NCI-H82 treated with DMSO at 0.1 percent for 48 hours (cell line): ENCODE results near the gene PLA2G4E.

Source experiments
- DNase-seq: peaks from one replicate; lab custom pipeline; 2025; ENCODE audit not compliant: unreplicated experiment; lab: John Stamatoyannopoulos, UW

Gene PLA2G4E

GRCh38 chr15:42020713-42021273 lies at the start of gene PLA2G4E:
Gene PLA2G4E (minus strand): TSS chr15:42021042. CDS start chr15:42021030, 12 bp downstream.
- no peak for DNase-seq

GRCh38 chr15:42070279-42070975 lies 49.6 kb upstream of the PLA2G4E start:
- no peak for DNase-seq

GRCh38 chr15:42069496-42070278 lies 48.8 kb upstream of the PLA2G4E start:
- no peak for DNase-seq

- no peak for DNase-seq
Observed at GRCh38 chr15:42069025-42069424, 48.2 kb upstream of the PLA2G4E start.

- no peak for DNase-seq
Observed at GRCh38 chr15:42068601-42069000, 47.8 kb upstream of the PLA2G4E start.

GRCh38 chr15:42066764-42067415 lies 46.0 kb upstream of the PLA2G4E start:
- DNase-seq = no peak

- DNase-seq = no peak
Observed at GRCh38 chr15:42065468-42065867, 44.6 kb upstream of the PLA2G4E start.

- no peak for DNase-seq
Observed at GRCh38 chr15:42065033-42065432, 44.2 kb upstream of the PLA2G4E start.

- DNase-seq = no peak
Observed at GRCh38 chr15:42064271-42064670, 43.4 kb upstream of the PLA2G4E start.

GRCh38 chr15:42063122-42063848 lies 42.4 kb upstream of the PLA2G4E start:
- no peak for DNase-seq

- DNase-seq = no peak
Observed at GRCh38 chr15:42062284-42062806, 41.5 kb upstream of the PLA2G4E start.

- DNase-seq = no peak
Observed at GRCh38 chr15:42060797-42061196, 40.0 kb upstream of the PLA2G4E start.

GRCh38 chr15:42060477-42060763 lies 39.6 kb upstream of the PLA2G4E start:
- DNase-seq = no peak

- DNase-seq = peak; percentile 19
Observed at GRCh38 chr15:42059661-42060476, 39.0 kb upstream of the PLA2G4E start.

- DNase-seq = no peak
Observed at GRCh38 chr15:42058791-42059190, 37.9 kb upstream of the PLA2G4E start.

- no peak for DNase-seq
Observed at GRCh38 chr15:42057799-42058646, 37.2 kb upstream of the PLA2G4E start.

GRCh38 chr15:42056934-42057798 lies 36.3 kb upstream of the PLA2G4E start:
- peak; percentile 51 for DNase-seq

- DNase-seq = no peak
Observed at GRCh38 chr15:42053914-42054313, 33.1 kb upstream of the PLA2G4E start.
